GM23248 (cell line): ENCODE data around the gene BMERB1.

Experiments
- EZH2 ChIP-seq: fragments of 200-600 bp; sonication (generic); IDR thresholded peaks from 2 replicates; pipeline ENCODE4 v1.6.1; 2018; ENCODE audit warnings: antibody characterized with exemption, mild to moderate bottlenecking; ENCODE audit not compliant: insufficient read depth, poor library complexity, severe bottlenecking
- EZH2phosphoT487 ChIP-seq: fragments of 200-600 bp; sonication (generic); IDR thresholded peaks from 2 replicates; pipeline ENCODE4 v1.6.1; 2018; ENCODE audit warnings: antibody characterized with exemption, moderate library complexity, mild to moderate bottlenecking, low read depth; ENCODE audit not compliant: insufficient read depth

- TF ChIP-seq EZH2 (no peak), EZH2phosphoT487 (no peak)
Observed at GRCh38 chr16:15566095-15566494, 131.7 kb downstream of the BMERB1 start.
